GM18861 (cell line): ENCODE measurements around the gene NUP214.
"Not testable (repeated sequence)": the region's sequence is repeated elsewhere in the genome, so short reads cannot be mapped to it uniquely, and the experiment has no call there.

Source experiments
- ATAC-seq: cut with Tn5 transposase; IDR thresholded peaks from one replicate; pipeline ENCODE4 v1.9.1; 2021; ENCODE audit not compliant: unreplicated experiment

Gene NUP214

GRCh38 chr9:131258186-131258585, 132.8 kb downstream of the NUP214 start:
- ATAC-seq: no peak

- no peak for ATAC-seq
Measured at GRCh38 chr9:131258698-131259431, 133.5 kb downstream of the NUP214 start.

DNA sequence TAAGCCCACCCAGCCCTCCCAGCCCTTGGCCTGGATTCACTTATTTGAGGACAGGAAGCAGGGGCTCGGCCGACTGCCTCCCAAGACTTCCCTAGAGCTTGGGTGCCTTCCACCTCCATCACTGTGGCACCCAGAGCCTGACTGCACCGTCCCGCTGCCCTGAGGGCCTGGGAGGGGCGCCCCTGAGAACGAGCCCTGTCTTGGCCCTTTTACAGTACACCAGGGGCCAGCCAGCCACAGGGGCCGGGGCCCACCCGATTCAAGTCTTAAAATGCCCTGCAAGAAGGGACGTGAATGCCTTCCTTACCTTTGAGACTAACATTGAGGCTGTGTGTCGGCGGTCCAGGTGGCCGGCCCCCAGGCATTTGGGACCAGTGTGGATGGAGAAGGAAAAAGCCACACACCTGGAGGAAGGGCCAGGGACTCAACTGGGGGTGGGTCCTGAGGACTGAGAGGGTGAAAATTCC, 134.1 kb downstream of the NUP214 start:
- ATAC-seq: no peak

DNA sequence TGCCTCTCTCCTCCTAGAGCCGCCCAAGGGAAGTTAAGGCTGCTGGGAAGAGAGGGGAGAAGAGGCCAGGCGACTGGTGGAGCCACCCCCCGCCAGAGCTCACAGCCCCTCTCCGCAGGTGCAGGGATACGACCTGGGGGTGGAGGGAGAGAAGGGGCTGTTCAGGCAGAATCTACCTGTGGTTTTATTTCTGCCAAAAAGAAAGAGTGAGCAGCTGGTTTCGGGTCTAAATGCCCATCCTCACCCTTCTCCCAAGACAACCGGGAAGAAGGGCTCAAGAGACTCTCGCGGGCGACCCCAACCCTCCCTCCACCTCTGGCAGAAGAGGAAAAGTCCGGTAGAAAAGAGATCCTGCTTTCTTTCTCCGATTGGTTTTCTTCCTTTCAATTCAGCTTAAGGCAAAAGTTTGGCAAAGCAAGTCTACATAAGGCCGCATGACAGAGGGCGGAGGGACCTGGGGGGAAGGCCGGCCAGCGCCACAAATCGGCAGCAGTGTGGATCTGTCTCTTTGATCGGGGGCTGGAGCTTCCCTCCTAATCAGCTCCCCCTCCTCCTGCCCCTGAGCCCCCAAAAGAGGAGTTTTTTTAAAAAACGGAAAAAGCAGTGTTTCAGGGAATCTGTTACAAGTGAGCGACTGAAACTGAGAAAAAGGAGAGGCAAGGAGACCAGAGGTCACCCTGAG, 134.7 kb downstream of the NUP214 start:
- ATAC-seq: no peak

DNA sequence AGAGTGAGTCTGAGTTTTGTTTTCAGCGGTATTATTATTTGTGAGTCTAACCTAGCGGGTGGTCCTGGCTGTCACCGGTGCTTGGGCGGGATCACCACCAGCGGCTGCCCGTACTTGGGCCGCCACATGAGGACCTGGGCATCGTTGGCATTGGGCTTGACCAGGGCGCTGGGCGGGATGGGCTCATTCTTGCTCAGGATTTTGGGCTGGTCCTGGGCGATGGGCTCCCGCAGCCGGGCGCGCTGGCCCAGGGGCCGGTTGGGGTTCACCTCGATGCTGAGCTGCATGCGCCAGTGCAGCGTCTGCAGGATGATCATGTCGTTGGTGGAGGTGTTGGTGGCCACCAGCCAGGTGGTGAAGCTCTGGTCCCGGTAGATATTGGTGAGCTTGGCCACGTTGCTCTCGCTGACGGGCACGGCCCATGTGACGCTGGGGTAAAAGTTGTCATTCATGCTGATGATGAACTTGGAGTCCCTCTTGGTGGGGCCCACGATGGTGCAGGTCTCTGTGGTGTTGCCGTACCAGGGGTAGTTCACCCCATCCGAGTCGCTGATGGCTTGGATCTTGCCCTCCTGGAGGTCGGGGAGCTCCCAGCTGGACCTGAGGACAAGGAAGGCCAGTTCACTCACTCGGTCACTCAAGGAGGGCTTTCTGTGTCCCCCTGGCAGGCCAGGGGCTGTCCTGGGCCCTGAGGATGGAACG, 135.5 kb downstream of the NUP214 start:
- no peak for ATAC-seq

DNA sequence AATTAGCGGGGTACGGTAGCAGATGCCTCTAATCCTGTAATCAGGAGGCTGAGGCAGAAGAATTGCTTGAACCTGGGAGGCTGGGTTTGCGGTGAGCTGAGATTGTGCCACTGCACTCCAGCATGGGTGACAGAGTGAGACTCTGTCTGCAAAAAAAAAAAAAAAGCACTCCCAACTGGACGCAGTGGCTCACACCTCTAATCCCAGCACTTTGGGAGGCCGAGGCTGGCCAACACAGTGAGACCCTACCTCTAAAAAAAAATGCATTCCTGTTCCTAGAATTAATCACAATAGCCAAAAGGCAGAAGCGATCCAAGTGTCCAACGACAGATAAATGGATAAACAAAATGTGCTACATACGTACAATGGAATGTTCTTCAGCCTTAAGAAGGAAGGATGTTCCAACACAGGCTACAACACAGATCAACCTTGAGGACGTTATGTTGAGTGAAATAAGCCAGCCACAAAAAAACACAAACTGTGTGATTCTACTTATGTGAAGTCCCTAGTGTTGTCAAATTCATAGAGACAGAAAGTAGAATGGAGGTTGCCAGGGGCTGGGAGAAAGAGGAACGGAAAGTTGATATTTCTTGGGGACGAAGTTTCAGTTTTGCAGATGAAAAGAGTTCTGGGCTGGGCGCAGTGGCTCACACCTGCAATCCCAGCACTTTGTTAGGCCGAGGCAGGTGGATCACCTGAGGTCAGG, 137.1 kb downstream of the NUP214 start:
- ATAC-seq: peak; percentile 55

DNA sequence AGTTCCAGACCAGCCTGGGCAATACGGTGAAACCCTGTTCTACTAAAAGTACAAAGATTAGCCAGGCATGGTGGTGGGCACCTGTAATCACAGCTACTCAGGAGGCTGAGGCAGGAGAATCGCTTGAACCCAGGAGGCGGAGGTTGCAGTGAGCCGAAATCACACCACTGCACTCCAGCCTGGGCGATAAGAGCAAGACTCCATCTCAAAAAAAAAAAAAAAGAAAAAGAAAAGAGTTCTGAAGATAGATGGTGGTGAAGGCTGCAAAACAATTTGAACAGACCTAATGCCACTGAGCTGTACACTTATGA, 137.6 kb downstream of the NUP214 start:
- ATAC-seq: not testable (repeated sequence)

DNA sequence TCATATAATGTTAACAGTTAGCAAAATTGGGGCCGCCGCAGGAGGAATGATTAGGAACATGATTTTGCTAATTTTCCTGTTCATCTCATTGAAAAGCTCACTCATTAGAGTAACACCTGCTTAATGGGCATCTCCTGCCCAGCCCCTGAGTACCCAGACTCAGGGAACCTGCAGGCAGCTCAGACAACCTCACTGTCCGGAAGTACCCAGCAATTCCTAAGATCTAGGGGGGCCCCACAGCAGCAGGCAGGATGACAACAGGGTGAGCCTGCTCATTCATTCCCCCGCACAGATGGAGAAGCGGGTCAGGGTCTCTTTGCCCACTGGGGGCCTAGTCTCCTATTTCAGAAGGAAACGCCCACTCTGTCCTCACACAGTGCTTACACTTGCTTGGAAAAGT, 138.3 kb downstream of the NUP214 start:
- ATAC-seq: no peak

- no peak for ATAC-seq
Measured at GRCh38 chr9:131264231-131264630, 138.8 kb downstream of the NUP214 start.

- ATAC-seq: no peak
Measured at GRCh38 chr9:131266266-131267229, 141.2 kb downstream of the NUP214 start.

- ATAC-seq: no peak
Measured at GRCh38 chr9:131270171-131271015, 145.0 kb downstream of the NUP214 start.

- ATAC-seq: not testable (repeated sequence)
Measured at GRCh38 chr9:131271016-131271273, 145.6 kb downstream of the NUP214 start.

- no peak for ATAC-seq
Measured at GRCh38 chr9:131271506-131271931, 146.1 kb downstream of the NUP214 start.

- no peak for ATAC-seq
Measured at GRCh38 chr9:131272212-131272611, 146.8 kb downstream of the NUP214 start.

GRCh38 chr9:131273146-131273855, 147.9 kb downstream of the NUP214 start:
- no peak for ATAC-seq

DNA sequence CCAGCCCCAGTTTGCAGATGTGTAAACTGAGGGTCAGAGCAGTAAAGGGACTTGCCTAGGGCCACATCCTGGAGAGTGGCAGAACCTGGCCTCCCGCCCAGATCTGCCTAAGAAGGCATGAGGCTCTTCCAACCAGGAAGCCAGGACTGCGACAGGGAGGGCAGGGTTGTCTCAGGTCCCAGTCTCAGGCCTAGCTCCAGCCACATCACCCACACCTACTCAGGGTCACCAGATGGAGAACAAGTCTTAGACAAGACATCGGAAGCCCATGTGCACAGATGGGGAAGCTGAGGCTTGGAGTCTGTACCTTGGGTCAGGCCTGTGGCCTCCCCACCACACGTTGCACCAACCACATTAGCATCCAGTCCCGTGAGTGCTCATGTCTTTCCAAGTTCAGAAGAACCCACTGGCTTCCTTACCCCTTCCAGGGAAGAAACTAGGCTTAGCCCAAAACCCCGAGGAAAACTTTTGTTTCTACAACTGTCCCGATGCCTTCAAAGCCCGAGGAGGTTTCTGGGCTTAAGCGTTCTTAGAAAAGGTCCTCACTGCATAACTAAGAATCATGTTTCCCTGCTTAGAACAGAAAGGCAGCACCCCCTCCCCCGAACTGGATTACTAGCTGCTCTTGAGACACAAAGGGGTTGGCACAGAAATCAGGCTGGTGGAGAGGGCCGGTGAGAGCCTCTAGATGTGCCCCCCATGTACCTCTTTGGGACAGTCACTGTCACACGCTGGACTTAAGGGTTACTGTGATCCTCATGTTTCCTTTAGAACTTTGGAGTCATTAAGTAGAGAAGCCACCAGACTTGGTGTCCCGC, 148.7 kb downstream of the NUP214 start:
- ATAC-seq: no peak

- no peak for ATAC-seq
Measured at GRCh38 chr9:131274674-131275331, 149.4 kb downstream of the NUP214 start.
